ENCODE data around the gene RNASE12. TPM values are rescaled to one million over a fixed set of nuclear protein-coding genes. Genes with fewer than 3 reads are reported as not detected.

Gene RNASE12
- total and polyA plus RNA-seq, 9 of the 15 experiments (the other 6 are each of a cell fraction or from before 2014, with no cell fraction given) = 0.24 TPM; not detected in 8

DNA sequence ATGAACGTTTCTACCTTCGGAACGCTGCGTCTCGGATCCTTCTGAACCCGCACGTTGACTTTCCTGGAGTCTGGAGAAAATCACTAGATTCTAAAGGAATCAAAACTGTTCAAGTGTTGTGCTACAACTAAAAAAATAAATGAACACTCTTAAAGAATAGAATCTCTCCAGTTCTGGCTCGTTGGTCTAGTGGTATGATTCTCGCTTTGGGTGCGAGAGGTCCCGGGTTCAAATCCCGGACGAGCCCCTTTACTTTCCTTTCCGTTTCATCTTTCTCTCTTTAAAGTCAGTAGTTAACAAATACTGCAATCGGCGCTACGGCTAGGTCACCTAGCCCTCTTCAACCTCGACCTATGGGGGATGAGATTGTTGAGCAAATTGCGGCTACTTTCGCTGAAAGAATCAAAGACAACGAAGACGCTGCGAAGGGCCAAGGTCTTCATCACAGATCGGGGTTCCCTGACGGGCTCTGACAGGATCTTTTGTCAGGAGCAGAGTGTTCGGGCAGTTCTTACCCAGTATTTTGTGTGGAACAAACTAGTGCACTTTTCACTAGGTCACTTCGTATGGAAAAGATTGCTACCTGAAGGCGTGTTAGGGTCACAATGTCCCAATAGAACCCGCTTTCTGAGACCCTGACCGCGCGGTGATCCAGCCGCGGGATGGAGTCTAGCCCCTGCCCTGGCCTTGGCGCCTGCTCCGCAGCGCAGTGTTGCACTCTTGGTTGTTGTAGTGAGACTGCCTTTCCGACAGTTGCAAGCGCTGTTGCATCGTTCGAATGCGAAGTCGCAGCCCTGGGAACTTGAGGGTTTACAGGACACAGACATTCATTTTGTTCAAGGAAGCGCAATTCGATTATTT is 41.9 kb upstream of the RNASE12 start (continued):
- TF ChIP-seq, protein P1, sequence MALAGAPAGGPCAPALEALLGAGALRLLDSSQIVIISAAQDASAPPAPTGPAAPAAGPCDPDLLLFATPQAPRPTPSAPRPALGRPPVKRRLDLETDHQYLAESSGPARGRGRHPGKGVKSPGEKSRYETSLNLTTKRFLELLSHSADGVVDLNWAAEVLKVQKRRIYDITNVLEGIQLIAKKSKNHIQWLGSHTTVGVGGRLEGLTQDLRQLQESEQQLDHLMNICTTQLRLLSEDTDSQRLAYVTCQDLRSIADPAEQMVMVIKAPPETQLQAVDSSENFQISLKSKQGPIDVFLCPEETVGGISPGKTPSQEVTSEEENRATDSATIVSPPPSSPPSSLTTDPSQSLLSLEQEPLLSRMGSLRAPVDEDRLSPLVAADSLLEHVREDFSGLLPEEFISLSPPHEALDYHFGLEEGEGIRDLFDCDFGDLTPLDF (CRISPR knock-in tag; IDR thresholded peaks at IDR 0.05) = no peak
- TF ChIP-seq ZHX1 (conservative IDR thresholded peaks at IDR 0.05; ENCODE audit: low read length) = no peak
- no peak for TF ChIP-seq CBX8 (IDR thresholded peaks at IDR 0.05; ENCODE audit: borderline replicate concordance, extremely low read depth, low read depth, low read length, poor library complexity, severe bottlenecking)
- TF ChIP-seq ZNF24 (IDR thresholded peaks at IDR 0.05) = peak; percentile 38; the same call in 1 of the 2 replicates
- no peak for TF ChIP-seq ATF4 (CRISPR knock-in tag; IDR thresholded peaks at IDR 0.05)
- no peak for TF ChIP-seq HDAC8 (tag; IDR thresholded peaks at IDR 0.05)
- TF ChIP-seq TFAM (CRISPR knock-in tag; conservative IDR thresholded peaks at IDR 0.05) = no peak
- TF ChIP-seq ZSCAN32 (CRISPR knock-in tag; IDR thresholded peaks at IDR 0.05) = no peak
- TF ChIP-seq XRCC5 (IDR thresholded peaks at IDR 0.05; ENCODE audit: low read depth, low read length) = no peak
- no peak for TF ChIP-seq ZNF347 (CRISPR knock-in tag; IDR thresholded peaks at IDR 0.05; ENCODE audit: low read depth)
- no peak for TF ChIP-seq SMARCC2 (IDR thresholded peaks at IDR 0.05; ENCODE audit: low read depth)
- TF ChIP-seq ZNF696 (CRISPR knock-in tag; conservative IDR thresholded peaks at IDR 0.05) = no peak
- TF ChIP-seq ZNF280A (IDR thresholded peaks at IDR 0.05; ENCODE audit: low read depth, partially characterized antibody) = no peak
- TF ChIP-seq CCAR2 (IDR thresholded peaks at IDR 0.05; ENCODE audit: low read depth, low read length) = no peak
- no peak for TF ChIP-seq KAT7 (CRISPR knock-in tag; IDR thresholded peaks at IDR 0.05; ENCODE audit: borderline replicate concordance)
- peak; percentile 52; the same call in 1 of the 2 replicates for TF ChIP-seq L3MBTL2 (IDR thresholded peaks at IDR 0.05)
- TF ChIP-seq SMAD1 (IDR thresholded peaks at IDR 0.05; ENCODE audit: low read depth, low read length, partially characterized antibody) = no peak
- TF ChIP-seq ZNF644 (tag; IDR thresholded peaks at IDR 0.05; ENCODE audit: low read depth) = no peak

All from K562 (cell line).